ENCODE measurements around the gene ZNF827. TPM values are rescaled to one million over a fixed set of nuclear protein-coding genes. Genes with fewer than 3 reads are reported as not detected.

The ZNF827 gene
- total RNA-seq, 1 experiment from 2014 or later = 10.8 TPM

DNA sequence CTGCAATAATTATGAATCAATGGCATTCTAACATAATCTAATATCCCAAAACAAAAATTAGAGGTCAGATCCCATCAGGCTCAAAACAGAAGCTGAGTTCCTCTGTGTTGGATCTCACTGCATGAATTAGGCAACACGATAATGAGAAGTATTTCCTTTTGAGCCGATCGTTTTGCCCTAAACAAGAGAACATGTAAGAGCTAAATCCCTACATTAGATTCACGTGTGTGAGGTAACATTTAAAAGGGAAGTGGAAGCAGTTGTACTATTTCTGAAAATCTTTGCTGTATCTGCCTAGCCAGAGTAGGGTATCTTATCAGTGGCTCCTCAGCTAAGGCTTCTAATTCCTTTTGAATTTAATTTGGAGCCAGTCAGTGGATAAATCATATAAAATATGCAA, 143.1 kb downstream of the ZNF827 start:
- DNase-seq (ENCODE audit: low spot score) = no peak

DNA sequence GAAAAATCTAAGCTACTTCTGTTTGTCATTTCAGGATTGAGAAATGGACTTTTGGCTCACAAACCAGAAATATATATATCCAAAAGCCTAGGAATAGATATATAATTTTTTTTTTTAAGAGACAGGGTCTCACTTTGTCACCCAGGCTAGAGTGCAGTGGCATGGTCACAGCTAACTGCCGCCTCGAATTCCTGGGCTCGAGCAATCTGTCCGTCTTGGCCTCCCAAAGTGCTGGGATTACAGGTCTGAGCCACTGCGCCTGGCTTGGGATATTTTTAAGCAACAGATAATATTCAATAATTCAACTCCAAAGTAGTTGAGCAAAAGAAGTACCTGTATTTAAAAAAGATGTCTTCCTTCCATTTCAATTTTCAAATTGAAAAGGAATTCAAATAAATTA, 146.2 kb downstream of the ZNF827 start:
- DNase-seq (ENCODE audit: low spot score) = no peak

DNA sequence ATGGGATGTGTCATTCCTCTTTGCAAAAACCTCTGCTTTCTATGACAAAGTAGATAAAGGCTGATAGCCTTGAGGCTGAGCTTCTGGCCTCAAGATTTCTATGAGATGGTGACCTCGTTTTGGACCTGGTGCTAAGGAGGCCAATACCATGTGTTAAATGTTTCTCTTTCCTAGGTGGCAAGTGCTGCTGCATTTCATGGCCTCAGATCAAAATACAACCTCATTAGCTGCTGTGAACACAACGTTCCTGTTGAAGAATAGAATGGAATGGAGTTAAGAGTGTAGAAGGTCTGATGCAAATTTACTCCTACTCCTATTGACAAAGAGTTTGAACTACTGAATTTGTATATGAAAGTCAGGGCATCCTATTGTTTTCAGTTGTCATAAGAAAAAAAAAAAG, 146.6 kb downstream of the ZNF827 start:
- DNase-seq (ENCODE audit: low spot score) = no peak

DNA sequence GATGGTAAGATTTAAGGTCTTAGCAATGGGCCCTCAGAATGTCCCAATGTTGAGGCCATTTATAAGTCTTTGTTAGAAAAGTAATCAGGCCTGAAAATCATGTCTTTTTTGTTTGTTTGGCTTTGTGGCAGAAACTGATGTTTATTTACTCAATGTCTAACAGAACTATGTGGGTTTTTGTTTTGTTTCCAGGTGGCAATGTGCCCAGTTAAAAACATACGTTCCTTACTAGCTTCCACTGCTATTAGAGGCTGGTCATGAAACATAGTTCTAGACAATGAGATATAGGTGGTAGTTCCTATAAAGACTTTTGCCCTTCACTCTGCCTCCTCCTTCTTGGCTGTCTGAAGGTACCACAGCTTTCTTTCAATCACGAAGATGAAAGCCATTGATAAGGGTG, 149.9 kb downstream of the ZNF827 start:
- DNase-seq (ENCODE audit: low spot score) = no peak

DNA sequence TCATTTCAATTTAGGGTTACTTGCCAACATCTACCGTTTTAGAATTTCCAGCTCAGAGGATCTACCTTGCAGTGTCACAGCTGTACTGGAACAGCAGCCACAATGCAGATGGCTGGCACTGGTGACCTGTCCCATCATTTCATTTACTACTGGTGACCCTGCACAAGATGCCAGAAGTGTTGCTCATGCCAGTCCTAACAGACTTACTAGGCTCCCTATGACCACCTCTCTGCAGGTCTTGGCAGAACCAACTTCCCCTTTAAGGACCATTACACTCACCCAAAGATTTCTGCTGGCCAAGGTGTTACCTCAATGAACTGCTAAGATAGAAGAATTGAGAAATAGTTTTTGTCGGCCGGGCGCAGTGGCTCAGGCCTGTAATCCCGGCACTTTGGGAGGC, 151.8 kb downstream of the ZNF827 start:
- no peak for DNase-seq (ENCODE audit: low spot score)

DNA sequence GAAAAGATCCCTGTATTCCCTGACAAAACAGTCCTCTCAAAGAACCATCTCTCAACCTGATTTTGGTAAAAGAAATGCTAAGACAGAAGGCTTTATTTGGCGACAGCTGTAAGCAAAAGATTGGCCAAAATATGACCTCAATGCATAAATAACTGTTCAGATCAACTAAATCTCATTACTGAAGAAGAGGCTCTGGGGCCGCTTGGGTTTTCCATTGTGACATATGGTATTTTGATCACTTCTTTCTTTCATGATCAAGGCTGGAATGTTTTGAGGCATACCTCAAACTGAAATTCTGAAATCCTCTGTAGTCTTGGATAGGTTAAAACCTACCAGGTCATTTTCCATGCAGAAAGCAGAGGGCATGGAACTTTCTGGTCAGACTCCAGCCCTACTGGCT, 152.4 kb downstream of the ZNF827 start:
- no peak for DNase-seq (ENCODE audit: low spot score)

DNA sequence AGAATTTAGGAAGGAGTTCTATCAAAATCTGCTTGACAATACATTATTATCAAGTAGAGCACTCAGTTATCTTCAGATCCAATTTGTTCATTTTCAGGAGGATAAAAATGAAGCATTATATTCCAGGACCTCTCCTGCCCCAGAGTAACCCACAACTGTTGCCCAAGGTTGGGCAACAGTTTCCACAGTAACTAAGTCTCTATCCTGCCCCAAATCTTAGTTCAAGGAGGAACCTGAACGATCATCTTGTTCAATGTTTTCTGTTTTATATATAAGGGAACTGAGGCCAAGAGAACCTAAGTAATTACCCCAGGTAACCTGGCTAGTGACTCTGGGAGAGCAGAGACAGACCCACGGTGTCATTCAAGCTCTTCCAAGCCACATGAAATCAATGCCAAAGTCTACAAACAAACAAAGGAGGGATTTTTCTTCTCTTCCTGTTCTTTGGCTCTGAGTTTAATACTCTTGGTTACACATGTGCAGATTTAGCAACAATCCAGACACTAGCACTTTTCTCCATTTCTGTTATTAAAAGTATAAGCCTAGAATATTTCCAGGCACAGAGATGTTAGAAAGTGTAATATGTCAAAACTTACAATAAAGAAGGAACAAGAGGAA, 153.1 kb downstream of the ZNF827 start:
- DNase-seq (ENCODE audit: low spot score) = no peak

DNA sequence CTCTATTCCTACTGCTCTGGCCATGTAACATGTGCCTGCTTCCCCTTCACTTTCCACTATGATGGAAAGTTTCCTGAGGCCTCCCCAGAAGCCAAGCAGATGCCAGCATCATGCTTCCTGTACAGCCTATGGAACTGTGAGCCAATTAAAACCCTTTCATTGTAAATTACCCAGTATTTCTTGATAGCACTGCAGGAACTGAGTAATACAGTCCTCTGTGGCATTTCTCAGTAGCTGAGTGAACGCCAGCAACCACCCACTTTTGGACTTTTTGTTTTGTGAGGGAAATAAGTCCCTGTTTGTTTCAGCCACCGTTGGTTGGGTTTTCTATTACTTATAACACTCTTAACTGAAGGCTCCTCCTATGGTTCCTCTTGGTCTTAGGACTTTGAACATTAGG, 154.6 kb downstream of the ZNF827 start:
- DNase-seq (ENCODE audit: low spot score) = no peak

DNA sequence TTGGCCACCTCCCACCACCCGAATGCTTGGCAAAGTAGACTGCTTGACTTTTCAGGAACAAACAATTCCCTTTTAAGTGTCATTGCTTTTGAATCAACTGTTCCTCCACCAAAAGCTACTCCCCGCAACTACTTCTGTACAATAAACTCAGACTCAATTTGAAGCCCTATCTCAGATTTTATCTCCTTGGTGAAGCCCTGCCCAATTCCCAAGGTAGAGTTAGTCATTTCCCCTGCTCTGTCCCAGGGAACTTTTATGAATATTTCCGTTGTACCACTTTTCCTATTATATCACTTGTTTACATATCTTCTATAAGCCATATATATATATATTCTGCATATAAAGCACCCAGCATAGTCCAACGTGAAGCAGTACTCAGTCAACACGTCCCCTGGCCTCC, 155.9 kb downstream of the ZNF827 start:
- no peak for DNase-seq (ENCODE audit: low spot score)

DNA sequence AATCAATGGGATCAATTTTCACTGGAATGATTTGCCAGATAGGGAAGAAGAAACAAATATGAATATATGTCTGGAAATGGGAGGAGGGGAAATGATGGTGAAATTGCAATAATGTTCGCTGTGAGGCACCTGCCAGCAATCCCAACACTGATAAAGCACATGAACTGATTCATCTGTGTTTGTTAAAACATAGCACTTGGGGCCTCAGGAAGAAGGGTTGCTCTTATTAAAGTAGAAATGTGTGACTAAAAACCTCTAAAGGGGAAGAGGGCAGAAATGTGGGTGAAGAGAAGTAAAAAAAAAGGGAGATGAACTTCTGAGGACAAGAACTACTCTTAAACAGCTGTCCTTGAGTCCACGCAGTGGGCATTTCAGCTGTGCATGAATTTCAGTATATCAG, 157.3 kb downstream of the ZNF827 start:
- no peak for DNase-seq (ENCODE audit: low spot score)

DNA sequence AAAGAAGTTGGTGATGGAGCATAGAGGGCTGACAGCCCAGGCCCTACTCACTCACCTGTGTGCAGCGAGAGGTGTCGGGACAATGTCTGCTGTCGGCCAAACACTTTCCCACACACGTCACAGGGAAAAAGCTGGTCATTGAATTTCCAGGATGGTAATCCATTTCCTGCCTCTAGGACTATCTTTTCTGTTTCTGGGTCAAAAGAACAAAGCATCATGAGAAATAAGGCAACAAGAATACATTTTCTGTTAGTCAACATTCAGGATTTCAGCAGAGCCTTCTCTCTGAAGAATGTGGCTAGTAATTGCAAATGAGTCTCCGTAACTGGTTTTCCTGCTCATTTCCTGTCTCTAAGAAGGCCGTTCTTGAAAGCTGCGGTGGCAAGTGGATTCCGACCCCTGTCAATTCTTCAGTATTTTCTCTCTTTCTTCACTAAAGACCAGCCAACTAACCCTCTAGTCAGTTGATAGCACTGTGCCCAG, 159.3 kb downstream of the ZNF827 start:
- no peak for DNase-seq (ENCODE audit: low spot score)

DNA sequence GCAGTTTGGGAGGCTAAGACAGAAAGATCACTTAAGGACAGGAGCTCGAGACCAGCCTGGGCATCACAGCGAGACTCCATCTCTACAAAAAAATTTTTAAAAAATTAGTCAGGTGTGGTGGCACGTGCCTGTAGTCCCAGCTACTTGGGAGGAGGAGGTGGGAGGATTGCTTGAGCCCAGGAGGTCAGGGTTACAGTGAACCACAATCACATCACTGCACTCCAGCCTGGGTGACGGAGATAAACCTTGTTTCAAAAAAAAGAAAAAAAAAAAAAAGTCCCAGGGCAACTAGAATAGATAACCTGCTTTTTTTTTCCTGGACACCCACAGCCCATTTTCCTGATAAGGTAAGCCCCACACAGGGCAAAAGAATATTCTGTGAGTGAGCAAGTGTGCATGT, 162.4 kb downstream of the ZNF827 start:
- no peak for DNase-seq (ENCODE audit: low spot score)

DNA sequence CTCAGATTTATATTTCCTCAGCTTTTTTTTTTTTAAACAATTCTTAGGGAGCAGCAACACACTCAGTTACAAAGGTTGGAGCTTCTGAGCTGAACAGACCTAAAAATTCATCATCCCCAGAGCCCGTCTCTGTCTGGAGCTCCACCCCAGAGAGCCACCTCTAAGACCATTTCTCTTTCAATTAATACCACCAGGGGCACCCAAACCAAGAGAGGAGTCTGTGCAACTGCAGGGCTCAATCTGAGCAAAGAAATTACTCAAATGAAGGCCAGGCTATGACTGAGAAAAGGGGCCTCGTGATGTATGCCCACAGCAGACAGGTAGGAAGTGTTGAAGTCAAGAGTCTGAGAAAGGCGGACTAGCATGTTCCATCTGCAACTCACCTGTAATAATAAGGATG, 163.2 kb downstream of the ZNF827 start:
- no peak for DNase-seq (ENCODE audit: low spot score)

DNA sequence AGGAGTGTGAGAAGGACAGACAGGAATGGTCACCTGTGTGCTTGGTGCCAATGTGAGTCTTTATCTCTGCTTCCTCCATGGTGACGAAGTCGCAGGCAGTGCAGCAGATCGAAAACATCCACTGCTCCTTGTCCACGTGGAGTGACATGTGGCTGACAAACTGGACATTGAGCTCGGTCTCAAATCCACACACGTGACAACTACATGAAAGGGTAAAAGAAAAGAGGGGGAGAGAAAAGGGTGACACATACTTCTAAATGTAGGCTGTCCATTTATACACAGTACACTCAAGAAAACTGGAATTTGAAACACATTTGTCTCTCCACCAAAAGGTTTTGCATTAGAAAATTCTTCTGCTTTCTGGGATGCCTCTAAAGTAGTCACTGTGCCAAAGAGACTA, 164.2 kb downstream of the ZNF827 start:
- DNase-seq (ENCODE audit: low spot score) = no peak

DNA sequence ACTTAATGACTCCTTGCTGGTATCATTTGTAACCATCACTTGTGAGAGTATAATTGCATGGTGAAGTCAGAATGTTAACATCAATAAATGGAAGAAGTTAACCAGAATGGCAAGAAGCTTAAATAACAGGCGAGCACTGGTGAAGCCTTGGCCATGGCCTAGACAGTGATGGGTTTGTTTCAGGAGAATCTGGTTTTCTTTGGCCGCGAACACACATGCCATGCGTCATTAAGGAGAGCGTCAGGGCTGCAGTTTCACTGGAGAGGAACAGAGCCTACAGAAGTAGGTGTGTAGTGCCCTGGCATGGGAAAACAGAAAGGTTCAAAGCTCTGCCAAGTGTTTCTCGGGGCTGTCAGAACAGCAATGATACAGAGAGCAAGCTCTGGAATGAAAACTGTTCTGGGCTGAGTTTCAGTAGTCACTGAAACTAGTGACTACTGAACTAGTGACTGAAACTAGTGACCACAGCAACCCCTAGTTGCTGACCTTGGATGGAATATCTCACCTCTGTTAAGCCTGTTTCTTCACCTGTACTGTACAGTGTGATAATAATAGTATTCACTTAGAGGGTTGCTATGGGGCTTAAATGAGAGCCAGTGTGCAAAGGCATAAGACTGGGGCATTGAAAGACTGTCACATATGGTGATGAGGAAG, 164.9 kb downstream of the ZNF827 start:
- no peak for DNase-seq (ENCODE audit: low spot score)

DNA sequence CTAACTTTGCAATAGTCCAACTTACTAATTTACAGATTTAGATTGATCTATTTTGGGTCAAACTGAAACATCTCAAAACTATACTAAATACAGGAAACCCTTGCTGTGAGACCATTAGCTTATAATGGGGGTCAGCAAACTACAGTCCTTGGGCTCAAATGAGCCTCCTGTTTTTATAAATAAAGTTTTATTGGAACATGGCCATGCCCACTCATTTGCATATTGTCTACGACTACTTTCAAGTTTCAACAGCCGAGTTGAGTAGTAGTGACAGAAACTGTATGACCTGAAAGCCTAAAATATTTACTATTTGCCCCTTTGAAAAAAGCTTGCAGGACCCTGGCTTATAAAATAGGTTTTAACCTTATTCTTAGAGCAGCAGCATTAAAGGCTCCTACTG, 166.3 kb downstream of the ZNF827 start:
- DNase-seq (ENCODE audit: low spot score) = no peak

DNA sequence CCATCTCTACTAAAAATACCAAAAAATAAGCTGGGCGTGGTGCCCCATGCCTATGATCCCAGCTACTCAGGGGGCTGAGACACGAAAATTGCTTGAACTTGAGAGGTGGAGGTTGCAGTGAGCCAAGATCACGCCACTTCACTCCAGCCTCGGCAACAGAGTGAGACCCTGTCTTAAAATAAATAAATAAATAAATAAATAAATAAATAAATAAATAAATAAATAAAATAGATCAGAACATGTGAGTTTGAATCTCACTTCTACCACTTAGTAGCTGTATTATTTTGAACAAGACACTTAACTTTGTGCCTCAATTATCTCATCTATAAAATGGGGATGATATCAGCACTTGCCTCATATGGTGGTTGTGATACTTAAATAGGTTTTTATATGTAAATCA, 168.5 kb downstream of the ZNF827 start:
- DNase-seq (ENCODE audit: low spot score) = no peak

DNA sequence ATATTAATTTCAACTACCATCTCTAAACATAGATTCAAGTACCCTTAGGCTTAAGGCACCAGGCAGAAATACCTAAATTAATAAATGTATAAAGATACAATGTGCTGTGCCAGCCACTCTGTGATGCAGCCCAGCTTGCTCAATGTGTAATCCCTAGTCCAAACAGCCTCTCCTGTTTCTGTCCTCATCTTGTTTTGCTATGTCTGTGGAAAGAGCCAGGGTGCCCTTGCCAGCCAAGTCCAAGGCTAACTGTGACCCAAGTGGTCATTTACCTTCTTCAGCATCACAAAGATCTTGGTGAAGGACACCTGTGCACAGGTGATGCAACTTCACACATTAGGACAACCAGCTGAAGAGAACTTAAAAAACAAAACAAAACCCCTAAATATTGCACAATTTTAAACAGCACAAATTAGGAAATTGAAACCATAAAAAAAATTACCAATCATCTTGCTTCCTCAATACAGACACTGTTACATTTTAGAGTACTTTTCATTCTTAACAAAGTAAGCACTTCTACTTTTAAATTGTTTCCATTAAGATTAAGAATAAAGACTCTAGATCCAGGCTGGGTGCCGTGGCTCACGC, 169.1 kb downstream of the ZNF827 start:
- no peak for DNase-seq (ENCODE audit: low spot score)

DNA sequence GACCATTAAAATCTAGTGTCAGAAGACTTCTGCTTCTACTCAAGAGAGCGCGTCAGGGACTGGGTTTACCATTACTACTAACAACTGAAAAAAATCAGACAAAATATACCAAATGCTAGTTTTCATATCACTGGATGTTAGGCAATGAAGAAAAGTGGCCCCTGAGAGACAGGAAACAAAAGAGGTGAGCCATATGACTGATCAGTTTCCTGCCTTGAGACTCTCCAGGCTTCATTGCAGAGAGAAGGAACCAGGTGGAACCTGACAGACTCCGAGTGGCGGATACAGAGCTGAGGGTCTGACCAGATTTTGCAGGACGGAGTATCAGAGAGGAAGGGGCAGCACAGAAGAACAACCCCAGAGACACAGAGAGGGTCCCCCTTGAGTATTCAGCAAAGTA, 172.3 kb downstream of the ZNF827 start:
- DNase-seq (ENCODE audit: low spot score) = no peak

DNA sequence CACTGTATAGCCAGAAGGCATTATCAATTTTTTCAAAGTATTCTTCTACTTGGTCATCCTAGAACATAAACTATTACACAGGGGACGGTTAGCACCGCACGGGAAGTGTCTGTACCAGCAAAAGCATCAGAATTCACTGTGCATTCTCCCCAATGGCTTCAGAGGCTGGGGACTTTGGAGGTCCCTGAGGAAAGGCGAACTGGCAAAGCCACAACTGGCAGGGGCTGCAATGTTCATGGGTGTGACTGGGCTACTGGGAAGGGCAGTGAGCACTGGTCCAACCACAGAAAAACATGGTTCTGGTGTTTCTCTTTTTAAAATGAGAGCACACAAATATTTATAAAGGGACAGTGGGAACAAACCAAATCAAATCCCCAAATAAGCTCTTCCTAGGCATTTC, 175.2 kb downstream of the ZNF827 start:
- no peak for DNase-seq (ENCODE audit: low spot score)

DNA sequence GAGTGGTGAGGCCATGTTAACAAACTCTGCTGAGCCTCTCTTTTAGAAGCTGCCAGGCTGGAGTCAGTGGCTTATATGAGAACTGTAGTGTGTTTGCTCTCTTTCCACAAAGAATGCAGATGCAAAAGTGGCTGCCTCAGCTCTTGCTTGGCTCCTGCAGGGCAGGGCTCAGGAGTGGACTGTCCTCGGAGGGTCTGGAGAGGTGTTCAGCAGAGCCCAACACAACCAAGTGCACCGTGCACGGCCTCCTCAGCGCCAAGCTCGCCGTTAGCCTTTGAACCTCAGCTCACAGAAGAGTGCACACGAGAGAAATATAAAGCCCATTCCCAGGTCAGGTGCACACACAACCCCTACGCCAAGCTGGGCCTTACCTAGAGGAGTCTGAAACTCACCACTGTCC, 175.9 kb downstream of the ZNF827 start:
- no peak for DNase-seq (ENCODE audit: low spot score)

DNA sequence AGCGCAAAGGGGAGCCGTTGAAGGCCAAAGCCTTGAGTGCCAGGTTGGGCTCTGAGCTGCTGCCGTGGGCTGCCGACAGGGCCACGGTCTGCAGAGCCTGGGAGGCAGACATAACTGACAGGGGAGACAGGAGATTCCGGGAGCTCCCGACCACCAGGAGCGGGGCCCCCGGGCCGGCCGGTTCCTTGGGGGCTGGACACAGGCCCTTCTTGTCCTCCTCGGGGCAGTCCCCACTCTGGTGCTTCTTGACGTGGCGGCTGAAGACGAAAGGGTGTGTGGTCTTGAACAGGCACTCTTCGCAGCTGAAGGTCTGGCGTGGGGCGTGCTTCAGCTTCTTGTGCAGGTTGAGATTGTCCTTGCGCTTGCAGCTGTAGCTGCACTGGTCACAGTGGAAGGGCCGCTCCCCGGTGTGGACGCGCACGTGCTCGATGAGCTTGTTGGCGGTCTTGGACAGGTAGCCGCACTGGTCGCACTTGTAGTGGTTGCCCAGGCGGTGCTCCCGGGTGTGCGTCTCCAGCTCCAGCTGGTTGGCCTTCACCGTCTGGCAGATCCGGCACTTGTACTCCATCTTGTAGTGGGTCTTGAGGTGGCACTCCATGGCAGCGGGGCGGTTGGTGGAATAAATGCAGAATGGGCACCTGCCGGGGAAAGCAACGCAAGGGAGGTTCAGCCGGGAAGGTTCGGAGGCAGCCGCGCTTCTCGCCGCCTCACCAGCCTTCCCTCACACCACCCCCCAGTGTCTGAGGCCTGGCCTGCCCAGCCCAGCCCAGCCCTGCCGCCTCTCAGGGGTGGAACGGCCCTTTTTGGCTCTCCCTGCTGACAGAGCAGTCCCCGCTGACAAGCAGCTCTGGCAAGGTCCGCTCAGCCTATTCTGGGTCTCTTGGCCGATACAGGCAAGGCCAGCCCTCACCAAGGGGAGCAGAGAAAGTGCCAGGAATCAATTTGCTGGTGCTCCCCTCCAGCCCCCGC, 177.4 kb downstream of the ZNF827 start:
- no peak for DNase-seq (ENCODE audit: low spot score)
